GM12878 (cell line): ENCODE data around the gene MGAT5. TPM values are rescaled to one million over a fixed set of nuclear protein-coding genes. Genes with fewer than 3 reads are reported as not detected.
A peak's percentile ranks its signal among the peaks of the same experiment; 100 is the strongest.

Source experiments
- ATAC-seq: fragments of 200-7000 bp; cut with Tn5 transposase; 3 replicates; pipeline ENCODE4 v1.9.1; 2020; ENCODE audit warnings: mild to moderate bottlenecking, moderate library complexity
- BruUV-seq: library from RNA; stranded (reverse); fragments of 400-500 nt; replicated peaks from 2 replicates; lab custom pipeline; 2021; lab: Mats Ljungman, UMichigan
- CTCF ChIA-PET: fragments of 300-600 bp; sonication (Branson Sonifier 250); formaldehyde crosslinking; extraction: SDS; loops from one replicate; lab custom pipeline; 2021; ENCODE audit warnings: inconsistent platforms; lab: Yijun Ruan, JAX
- POLR2A ChIA-PET: fragments of 350-600 bp; formaldehyde crosslinking; extraction: SDS; loops from one replicate; lab custom pipeline; 2021; ENCODE audit warnings: inconsistent platforms; lab: Charles Lee
- RAD21 ChIA-PET: fragments of 300-600 bp; sonication (Branson Sonifier 250); formaldehyde crosslinking; loops from one replicate; lab custom pipeline; 2023; ENCODE audit warnings: antibody characterized with exemption; ENCODE audit not compliant: unreplicated experiment; lab: Charles Lee
- SMC1A ChIA-PET: fragments of 300-600 bp; sonication (Branson Sonifier 250); formaldehyde crosslinking; loops from one replicate; lab custom pipeline; 2023; ENCODE audit not compliant: unreplicated experiment, uncharacterized antibody; lab: Charles Lee
- DNase-seq: peaks from one replicate; pipeline ENCODE4 v3.0.0-alpha.2; 2011; ENCODE audit warnings: low read depth, low spot score
- FAIRE-seq: peaks from 3 replicates; lab custom pipeline; 2011; peaks lifted over from hg19 to GRCh38; lab: Jason Lieb, UNC
- H2AFZ ChIP-seq: 2 replicates; pipeline ENCODE4 v1.6.0; 2011; ENCODE audit warnings: low read depth, low read length, control low read depth; ENCODE audit not compliant: control insufficient read depth
- H3K27ac ChIP-seq: 2 replicates; pipeline ENCODE4 v1.5.1; 2011; ENCODE audit warnings: control low read depth; ENCODE audit not compliant: control insufficient read depth, insufficient read depth
- H3K27me3 ChIP-seq, 2 experiments: replicated peaks in 1 of 2; 2 replicates each; pipeline versions ENCODE4 v1.6.0 to v1.6.1; 2011; ENCODE audit warnings: low read length in 1 of 2; ENCODE audit not compliant: control insufficient read depth in 2 of 2, insufficient read depth in 2 of 2
- H3K36me3 ChIP-seq, 2 experiments: 2 replicates each; pipeline ENCODE4 v1.5.1; 2011; ENCODE audit warnings: low read length in 1 of 2; ENCODE audit not compliant: control insufficient read depth in 2 of 2, insufficient read depth in 2 of 2
- H3K4me1 ChIP-seq: 2 replicates; pipeline ENCODE4 v1.6.1; 2011; ENCODE audit warnings: mild to moderate bottlenecking, low read length, moderate library complexity, mixed read lengths; ENCODE audit not compliant: control insufficient read depth, insufficient read depth
- H3K4me2 ChIP-seq: 2 replicates; pipeline ENCODE4 v1.6.0; 2011; ENCODE audit warnings: control low read depth; ENCODE audit not compliant: control insufficient read depth, insufficient read depth
- H3K4me3 ChIP-seq: fragments of 200-600 bp; sonication (generic); 2 replicates; pipeline ENCODE4 v1.5.1; 2016
- H3K79me2 ChIP-seq: 2 replicates; pipeline ENCODE4 v1.6.0; 2011; ENCODE audit warnings: low read length; ENCODE audit not compliant: control insufficient read depth, insufficient read depth
- H3K9ac ChIP-seq: 2 replicates; pipeline ENCODE4 v1.8.0; 2011; ENCODE audit warnings: low read length, control low read depth, mixed read lengths; ENCODE audit not compliant: control insufficient read depth, insufficient read depth
- H3K9me3 ChIP-seq: replicated peaks from 3 replicates; pipeline ENCODE4 v1.5.1; 2011; ENCODE audit warnings: mild to moderate bottlenecking, low read length; ENCODE audit not compliant: control insufficient read depth, insufficient read depth
- H4K20me1 ChIP-seq: 2 replicates; pipeline ENCODE4 v1.6.0; 2011; ENCODE audit not compliant: control insufficient read depth, insufficient read depth
- BCL3 ChIP-seq: IDR thresholded peaks from 2 replicates; pipeline ENCODE4 v1.6.1; 2011; ENCODE audit warnings: borderline replicate concordance, low read depth, mild to moderate bottlenecking, moderate library complexity, low read length; ENCODE audit not compliant: insufficient read depth, poor library complexity, severe bottlenecking
- CTCF ChIP-seq, 3 experiments: IDR thresholded peaks in 2 of 3; conservative IDR thresholded peaks in 1 of 3; 2 replicates each; pipeline ENCODE4 v1.5.1; 2011; ENCODE audit warnings: low read depth in 3 of 3, low read length in 3 of 3, mild to moderate bottlenecking in 3 of 3, control low read depth in 2 of 3, moderate library complexity in 2 of 3, inconsistent platforms in 1 of 3, mixed read lengths in 1 of 3; ENCODE audit not compliant: control insufficient read depth in 2 of 3, insufficient read depth in 1 of 3; ENCODE audit errors: extremely low read depth in 1 of 3
- DPF2 ChIP-seq: fragments of 450-650 bp; IDR thresholded peaks from 2 replicates; pipeline ENCODE4 v1.6.1; 2017; ENCODE audit warnings: mild to moderate bottlenecking
- EGR1 ChIP-seq, 2 experiments: IDR thresholded peaks; 1 replicate in 1 of 2; 2 replicates in 1 of 2; pipeline ENCODE4 v1.6.1; 2011 to 2012; ENCODE audit warnings: low read depth in 2 of 2, low read length in 2 of 2, borderline replicate concordance in 1 of 2, mild to moderate bottlenecking in 1 of 2, moderate library complexity in 1 of 2
- HDGF ChIP-seq: fragments of 450-650 bp; IDR thresholded peaks from 2 replicates; pipeline ENCODE4 v1.6.1; 2016; ENCODE audit warnings: antibody characterized with exemption
- KAT2A ChIP-seq: conservative IDR thresholded peaks from 2 replicates; pipeline ENCODE4 v1.6.1; 2011; ENCODE audit warnings: low read depth, low read length; ENCODE audit not compliant: control insufficient read depth
- MYB ChIP-seq: fragments of 150-350 bp; IDR thresholded peaks from 2 replicates; pipeline ENCODE4 v1.6.1; 2014; ENCODE audit warnings: mild to moderate bottlenecking, low read depth, low read length, borderline replicate concordance
- PBX3 ChIP-seq: IDR thresholded peaks from 2 replicates; pipeline ENCODE4 v1.6.1; 2011; ENCODE audit warnings: mild to moderate bottlenecking, low read depth, low read length, moderate library complexity; ENCODE audit not compliant: insufficient replicate concordance
- SRF ChIP-seq, 2 experiments: IDR thresholded peaks; 2 replicates each; pipeline ENCODE4 v1.6.1; 2011; ENCODE audit warnings: low read depth in 2 of 2, low read length in 2 of 2, mild to moderate bottlenecking in 1 of 2, moderate library complexity in 1 of 2
- YY1 ChIP-seq: IDR thresholded peaks from 2 replicates; pipeline ENCODE4 v1.6.1; 2011; ENCODE audit warnings: low read depth, mild to moderate bottlenecking, low read length
- WGBS: methylation state at CpG from one replicate; pipeline ENCODE4 v1.1.6; 2016; ENCODE audit warnings: low lambda C conversion rate; ENCODE audit not compliant: insufficient replicate concordance, insufficient coverage; ENCODE audit errors: missing lambda C conversion rate; 5-methylcytosine and 5-hydroxymethylcytosine counted together
- in situ Hi-C: fragments of 300-500 bp; cut with MboI; formaldehyde crosslinking; loops from 9 replicates; pipeline ENCODE4 v1.14.3; 2018; ENCODE audit warnings: mixed read lengths
- intact Hi-C: fragments of 100-400 bp; cut with micrococcal nuclease; formaldehyde crosslinking; loops from one replicate; pipeline ENCODE4 v1.14.2; 2022; ENCODE audit not compliant: unreplicated experiment
- polyA plus RNA-seq, 11 experiments: library from polyadenylated mRNA; depleted of rRNA in 4 of 11; unstranded in 6 of 11; stranded (reverse) in 5 of 11; fragments of >200 nt; fragmentation: Nextera tagmentation in 4 of 11; fragmentation: Illumina TruSeq in 1 of 11; extraction: Ambion mirVana in 4 of 11; extraction: Trizol in 1 of 11; gene quantifications; 1 replicate in 1 of 11; 2 replicates in 10 of 11; pipeline versions ENCODE4 v1.2.1 to v1.2.3, GENCODE V29; 2011 to 2016; ENCODE audit warnings: inconsistent platforms in 2 of 11, missing spikeins in 2 of 11, low read depth in 1 of 11
- total RNA-seq, 4 experiments: library from RNA; depleted of rRNA in 3 of 4; stranded (reverse); fragments of >200 nt in 3 of 4; fragmentation: Illumina TruSeq in 1 of 4; extraction: Trizol in 1 of 4; gene quantifications; 2 replicates each; pipeline versions ENCODE4 v1.2.1 to v1.2.3, GENCODE V29; 2013 to 2021

Gene MGAT5
- total and polyA plus RNA-seq, 10 of the 15 experiments (the other 5 are each of a cell fraction or from before 2014, with no cell fraction given), result 4.9 to 104 (median 36.2) TPM

- FAIRE-seq, result no peak
These were observed 19.5 kb downstream of the MGAT5 start for GRCh38 chr2:134273256-134273983.

More at GRCh38 chr2:134273256-134273983, 19.5 kb downstream of the MGAT5 start:
- intact Hi-C loops, result no loop called here
- H2AFZ ChIP-seq, result no peak overlapping the region
- ChIA-PET POLR2A (interaction anchor here (1.0 kb wide), 1 partner anchor 11 kb away, joined by 3 read pairs; no protein-coding TSS in a partner anchor), RAD21 (interaction anchor here (1.0 to 4.1 kb wide), 7 partner anchors 10 to 321 kb away, joined by 4 to 27 read pairs (median 7); partner anchors contain the start of gene MGAT5), SMC1A (interaction anchor here (0.7 to 6.4 kb wide), 13 partner anchors 11 to 155 kb away, joined by 3 to 36 read pairs (median 16); partner anchors contain the start of gene MGAT5), CTCF (interaction anchor here (0.9 to 3.7 kb wide), 7 partner anchors 10 to 155 kb away, joined by 4 to 25 read pairs (median 6); no protein-coding TSS in a partner anchor)
- ATAC-seq, result no peak
- H3K79me2 ChIP-seq, result peaks cover 57% of the 10 kb centered on the region
- no peaks in the 10 kb centered on the region for H4K20me1 ChIP-seq
- peaks cover 1% of the 10 kb centered on the region; the same call in 2 of the 3 replicates for H3K9me3 ChIP-seq
- BruUV-seq, result no TSS peak
- H3K9ac ChIP-seq, result no peak overlapping the region
- H3K4me1 ChIP-seq, result peaks cover 73% of the 10 kb centered on the region
- WGBS, result 95% methylated on average over 4 of the region's 4 CpGs
- no peaks in the 10 kb centered on the region for H3K27me3 ChIP-seq
- peak overlapping the region; percentile 88 for H3K27ac ChIP-seq
- in situ Hi-C loops, result no loop called here
- no peak for DNase-seq
- TF ChIP-seq MYB, result no peak
- peak; percentile 83 for TF ChIP-seq BCL3
- no peak for TF ChIP-seq DPF2
- no peak for TF ChIP-seq SRF (IDR thresholded peaks at IDR 0.05; ENCODE audit: low read depth in 2 of 2, low read length in 2 of 2)
- no peak for TF ChIP-seq CTCF (IDR thresholded peaks at IDR 0.05 in 2 of 3, conservative IDR thresholded peaks at IDR 0.05 in 1 of 3; ENCODE audit: control insufficient read depth in 2 of 3, extremely low read depth in 1 of 3, insufficient read depth in 1 of 3, low read depth in 3 of 3, low read length in 3 of 3)
- no peak for TF ChIP-seq YY1
- TF ChIP-seq HDGF, result no peak
- peak; percentile 18 for TF ChIP-seq PBX3
- no peak for TF ChIP-seq KAT2A
- no peak for TF ChIP-seq EGR1 (IDR thresholded peaks at IDR 0.05; ENCODE audit: borderline replicate concordance in 1 of 2, low read depth in 2 of 2, low read length in 2 of 2)
- no peak overlapping the region for H3K4me3 ChIP-seq
- peak overlapping the region; percentile 13 for H3K4me2 ChIP-seq
- H3K36me3 ChIP-seq, result peaks cover 7 to 30% of the 10 kb centered on the region in 2 experiments
